RWPE2 (cell line): Measurements from ENCODE around the gene KDELR1.

Source experiments
- ATAC-seq: fragments of 200-7000 bp; cut with Tn5 transposase; 3 replicates; pipeline ENCODE4 v1.9.1; 2021; ENCODE audit warnings: low read depth
- DNase-seq: peaks from one replicate; pipeline ENCODE4 v3.0.0-alpha.2; 2020; ENCODE audit warnings: low spot score
- H3K27ac ChIP-seq: fragments of 450-650 bp; 2 replicates; pipeline ENCODE4 v1.5.1; 2017; ENCODE audit warnings: mild to moderate bottlenecking; ENCODE audit not compliant: poor library complexity, severe bottlenecking
- H3K27me3 ChIP-seq: fragments of 250-450 bp; sonication (Bioruptor Pico); 2 replicates; pipeline ENCODE4 v1.5.1; 2021; ENCODE audit warnings: mild to moderate bottlenecking, moderate library complexity; ENCODE audit not compliant: insufficient read depth, poor library complexity, severe bottlenecking
- H3K36me3 ChIP-seq: fragments of 250-450 bp; sonication (Bioruptor Pico); 2 replicates; pipeline ENCODE4 v1.5.1; 2020; ENCODE audit warnings: low read depth, mild to moderate bottlenecking, moderate library complexity
- H3K4me1 ChIP-seq: fragments of 250-450 bp; sonication (Bioruptor Pico); 2 replicates; pipeline ENCODE4 v1.5.1; 2021; ENCODE audit warnings: mild to moderate bottlenecking, moderate library complexity; ENCODE audit not compliant: insufficient read depth, poor library complexity, severe bottlenecking
- H3K4me3 ChIP-seq: fragments of 250-450 bp; sonication (Bioruptor Pico); 2 replicates; pipeline ENCODE4 v1.5.1; 2021; ENCODE audit warnings: mild to moderate bottlenecking, moderate library complexity; ENCODE audit not compliant: severe bottlenecking
- H3K9me3 ChIP-seq: fragments of 250-450 bp; sonication (Bioruptor Pico); 2 replicates; pipeline ENCODE4 v1.5.1; 2021; ENCODE audit warnings: mild to moderate bottlenecking, moderate library complexity; ENCODE audit not compliant: severe bottlenecking
- TF ChIP-seq, protein P1 (sequence below): fragments of 450-650 bp; IDR thresholded peaks from one replicate; pipeline ENCODE4 v1.5.1; 2017; ENCODE audit warnings: mild to moderate bottlenecking, moderate library complexity; ENCODE audit not compliant: poor library complexity, severe bottlenecking

KDELR1 gene

DNA sequence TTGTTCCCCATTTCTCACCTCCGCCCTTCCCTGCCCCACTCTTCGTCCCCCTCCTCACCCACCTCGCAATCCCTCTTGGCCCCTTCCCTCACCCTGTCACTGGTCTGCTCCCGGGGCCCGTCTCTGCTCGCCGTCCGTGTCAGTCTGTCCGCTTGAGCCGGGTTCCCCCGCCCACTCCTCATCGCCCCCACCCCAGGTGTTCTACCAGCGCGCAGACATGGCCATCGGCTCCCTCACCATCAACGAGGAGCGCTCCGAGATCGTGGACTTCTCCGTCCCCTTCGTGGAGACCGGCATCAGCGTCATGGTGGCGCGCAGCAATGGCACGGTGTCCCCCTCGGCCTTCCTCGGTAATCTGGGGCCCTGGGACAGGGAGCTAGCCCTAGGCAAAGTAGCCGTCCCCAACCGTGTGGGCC lies 24.5 kb upstream of the KDELR1 start:
- DNase-seq (no peak), ATAC-seq (no peak)
- Histone ChIP-seq H3K27ac (no peak overlapping the region), H3K36me3 (no peaks in the 10 kb centered on the region), H3K27me3 (no peaks in the 10 kb centered on the region), H3K9me3 (no peaks in the 10 kb centered on the region), H3K4me3 (no peak overlapping the region), H3K4me1 (no peaks in the 10 kb centered on the region)
- TF ChIP-seq, protein P1, sequence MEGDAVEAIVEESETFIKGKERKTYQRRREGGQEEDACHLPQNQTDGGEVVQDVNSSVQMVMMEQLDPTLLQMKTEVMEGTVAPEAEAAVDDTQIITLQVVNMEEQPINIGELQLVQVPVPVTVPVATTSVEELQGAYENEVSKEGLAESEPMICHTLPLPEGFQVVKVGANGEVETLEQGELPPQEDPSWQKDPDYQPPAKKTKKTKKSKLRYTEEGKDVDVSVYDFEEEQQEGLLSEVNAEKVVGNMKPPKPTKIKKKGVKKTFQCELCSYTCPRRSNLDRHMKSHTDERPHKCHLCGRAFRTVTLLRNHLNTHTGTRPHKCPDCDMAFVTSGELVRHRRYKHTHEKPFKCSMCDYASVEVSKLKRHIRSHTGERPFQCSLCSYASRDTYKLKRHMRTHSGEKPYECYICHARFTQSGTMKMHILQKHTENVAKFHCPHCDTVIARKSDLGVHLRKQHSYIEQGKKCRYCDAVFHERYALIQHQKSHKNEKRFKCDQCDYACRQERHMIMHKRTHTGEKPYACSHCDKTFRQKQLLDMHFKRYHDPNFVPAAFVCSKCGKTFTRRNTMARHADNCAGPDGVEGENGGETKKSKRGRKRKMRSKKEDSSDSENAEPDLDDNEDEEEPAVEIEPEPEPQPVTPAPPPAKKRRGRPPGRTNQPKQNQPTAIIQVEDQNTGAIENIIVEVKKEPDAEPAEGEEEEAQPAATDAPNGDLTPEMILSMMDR, result no peak

DNA sequence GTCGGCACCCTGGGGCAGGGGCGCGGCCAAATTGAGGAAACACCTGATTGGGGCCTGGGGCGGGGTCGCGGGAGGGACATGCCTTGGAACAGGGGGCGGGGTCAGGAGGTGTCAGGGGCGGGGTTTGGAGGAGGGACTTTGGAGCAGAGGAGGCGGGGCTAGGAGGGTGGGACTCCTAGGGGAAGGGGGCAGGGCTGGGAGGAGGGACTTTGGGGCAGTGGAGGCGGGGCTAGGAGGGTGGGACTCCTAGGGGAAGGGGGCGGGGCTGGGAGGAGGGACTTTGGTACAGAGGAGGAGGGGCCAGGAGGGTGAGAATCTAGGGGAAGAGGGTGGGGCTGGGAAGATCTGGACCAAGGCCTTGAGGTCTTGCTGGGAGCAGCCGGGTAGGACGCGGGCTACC lies 24.0 kb upstream of the KDELR1 start:
- Histone ChIP-seq H3K27me3 (no peaks in the 10 kb centered on the region), H3K4me3 (peak overlapping the region; percentile 22), H3K36me3 (no peaks in the 10 kb centered on the region), H3K27ac (peak overlapping the region; percentile 20), H3K9me3 (no peaks in the 10 kb centered on the region), H3K4me1 (no peaks in the 10 kb centered on the region)
- peak; percentile 60 for ATAC-seq
- TF ChIP-seq, protein P1, result no peak
- peak; percentile 91 for DNase-seq

DNA sequence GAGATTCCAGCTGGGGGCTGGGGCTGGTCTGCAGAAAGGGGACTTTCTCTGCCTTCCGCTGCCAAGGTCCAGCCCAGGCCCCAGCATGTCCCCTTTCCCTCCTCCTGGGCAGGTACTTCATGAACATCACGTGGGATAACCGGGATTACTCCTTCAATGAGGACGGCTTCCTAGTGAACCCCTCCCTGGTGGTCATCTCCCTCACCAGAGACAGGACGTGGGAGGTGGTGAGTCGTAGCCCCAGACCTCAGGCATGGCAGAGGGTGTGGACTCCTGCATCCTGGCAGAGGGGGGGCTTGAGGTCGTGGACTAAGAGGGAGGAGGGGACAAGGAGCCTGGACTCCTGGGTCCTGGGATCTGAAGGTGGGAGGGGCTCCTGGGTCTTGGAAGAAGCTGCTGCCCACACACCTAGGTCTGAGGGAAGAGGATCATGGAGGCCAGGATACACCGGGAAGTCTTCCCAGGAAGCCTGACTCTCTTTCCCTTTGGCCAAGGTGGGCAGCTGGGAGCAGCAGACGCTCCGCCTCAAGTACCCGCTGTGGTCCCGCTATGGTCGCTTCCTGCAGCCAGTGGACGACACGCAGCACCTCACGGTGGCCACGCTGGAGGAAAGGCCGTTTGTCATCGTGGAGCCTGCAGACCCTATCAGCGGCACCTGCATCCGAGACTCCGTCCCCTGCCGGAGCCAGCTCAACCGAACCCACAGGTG lies 22.7 kb upstream of the KDELR1 start:
- peak; percentile 67 for DNase-seq
- H3K9me3 ChIP-seq, result no peaks in the 10 kb centered on the region
- peak overlapping the region; percentile 20 for H3K27ac ChIP-seq
- no peaks in the 10 kb centered on the region for H3K36me3 ChIP-seq
- H3K4me1 ChIP-seq, result no peaks in the 10 kb centered on the region
- H3K27me3 ChIP-seq, result no peaks in the 10 kb centered on the region
- H3K4me3 ChIP-seq, result peak overlapping the region; percentile 22
- TF ChIP-seq, protein P1, result no peak
- peak; percentile 53 for ATAC-seq

DNA sequence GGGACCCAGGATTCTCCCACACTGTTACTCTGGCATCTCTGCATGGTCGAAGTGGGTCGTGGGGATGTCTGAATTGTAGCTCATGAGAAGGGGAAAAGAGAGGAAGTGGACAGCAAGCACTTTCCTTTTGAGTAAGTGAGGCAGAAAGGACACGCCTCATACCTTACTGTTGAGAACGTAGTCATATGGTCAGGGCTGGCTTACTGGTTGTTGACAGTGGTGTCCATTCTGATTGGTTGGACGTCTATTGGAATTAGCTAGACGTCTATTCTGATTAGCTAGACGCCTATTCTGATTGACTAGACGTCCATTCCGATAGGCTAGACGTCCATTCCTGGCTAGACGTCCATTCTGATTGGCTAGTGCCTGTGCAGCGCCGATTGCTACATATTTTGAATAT lies 14.5 kb upstream of the KDELR1 start:
- H3K9me3 ChIP-seq, result no peaks in the 10 kb centered on the region
- no peaks in the 10 kb centered on the region for H3K4me1 ChIP-seq
- no peak for DNase-seq
- peak; percentile 53; the same call in 2 of the 3 replicates for ATAC-seq
- no peaks in the 10 kb centered on the region for H3K36me3 ChIP-seq
- TF ChIP-seq, protein P1, result no peak
- no peak overlapping the region for H3K27ac ChIP-seq
- H3K27me3 ChIP-seq, result no peaks in the 10 kb centered on the region
- no peak overlapping the region for H3K4me3 ChIP-seq

DNA sequence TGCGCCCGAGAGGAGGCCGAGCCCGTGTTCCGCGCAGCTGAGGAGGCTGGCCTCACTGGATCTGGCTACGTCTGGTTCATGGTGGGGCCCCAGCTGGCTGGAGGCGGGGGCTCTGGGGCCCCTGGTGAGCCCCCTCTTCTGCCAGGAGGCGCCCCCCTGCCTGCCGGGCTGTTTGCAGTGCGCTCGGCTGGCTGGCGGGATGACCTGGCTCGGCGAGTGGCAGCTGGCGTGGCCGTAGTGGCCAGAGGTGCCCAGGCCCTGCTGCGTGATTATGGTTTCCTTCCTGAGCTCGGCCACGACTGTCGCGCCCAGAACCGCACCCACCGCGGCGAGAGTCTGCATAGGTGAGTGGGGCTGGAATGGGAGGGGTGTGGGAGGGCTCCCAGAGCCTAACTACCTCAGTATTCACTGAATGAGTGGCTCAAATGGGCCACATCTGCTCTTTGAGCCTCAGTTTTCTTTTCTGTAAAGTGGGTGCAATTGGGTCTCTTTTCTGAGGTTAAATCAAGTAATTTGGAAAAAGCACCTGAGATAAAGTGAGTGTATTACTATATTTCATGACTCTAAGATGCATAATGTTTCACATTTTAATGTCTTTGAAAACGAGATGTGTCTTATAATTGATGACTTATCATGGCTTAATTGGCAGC lies 13.8 kb upstream of the KDELR1 start:
- Histone ChIP-seq H3K9me3 (no peaks in the 10 kb centered on the region), H3K4me3 (no peak overlapping the region), H3K27ac (no peak overlapping the region), H3K27me3 (no peaks in the 10 kb centered on the region), H3K4me1 (no peaks in the 10 kb centered on the region), H3K36me3 (no peaks in the 10 kb centered on the region)
- ATAC-seq, result no peak
- no peak for DNase-seq
- TF ChIP-seq, protein P1, result no peak
